CD4-positive, alpha-beta T cell (primary cell): Measurements from ENCODE around the gene PTGER3. TPM values are rescaled to one million over a fixed set of nuclear protein-coding genes. Genes with fewer than 3 reads are reported as not detected.
A peak's percentile ranks its signal among the peaks of the same experiment; 100 is the strongest.

Source experiments
- ATAC-seq: fragments of 200-7000 bp; cut with Tn5 transposase; one replicate; pipeline ENCODE4 v1.10.0; 2022; ENCODE audit warnings: mild to moderate bottlenecking; ENCODE audit not compliant: poor library complexity
- CTCF ChIA-PET: fragments of 350-600 bp; sonication (Branson Sonifier 250); formaldehyde crosslinking; loops from one replicate; lab custom pipeline; 2021; ENCODE audit warnings: antibody characterized with exemption, inconsistent platforms; lab: Charles Lee
- POLR2A ChIA-PET: fragments of 350-600 bp; sonication (Branson Sonifier 250); formaldehyde crosslinking; loops from one replicate; lab custom pipeline; 2021; ENCODE audit warnings: antibody characterized with exemption, inconsistent platforms; lab: Charles Lee
- DNase-seq, 14 experiments: peaks; one replicate each; pipeline ENCODE4 v3.0.0-alpha.2; 2013 to 2020; ENCODE audit warnings: mixed read lengths in 2 of 14
- H3K27ac ChIP-seq, 2 donors: one replicate each; pipeline versions ENCODE4 v1.5.1 to v1.7.0; 2013; ENCODE audit warnings: low read length in 2 of 2, low read depth in 1 of 2, mild to moderate bottlenecking in 1 of 2
- H3K27me3 ChIP-seq, 2 experiments: 1 replicate in 1 of 2; 2 replicates in 1 of 2; pipeline versions ENCODE4 v1.6.1 to v1.7.0; 2013; ENCODE audit warnings: low read length in 2 of 2, control low read depth in 1 of 2, mild to moderate bottlenecking in 1 of 2, moderate library complexity in 1 of 2; ENCODE audit not compliant: insufficient read depth in 2 of 2, control insufficient read depth in 1 of 2
- H3K36me3 ChIP-seq: one replicate; pipeline ENCODE4 v1.6.1; 2013; ENCODE audit warnings: low read length, control low read depth; ENCODE audit not compliant: insufficient read depth
- H3K4me1 ChIP-seq: one replicate; pipeline ENCODE4 v1.6.1; 2013; ENCODE audit warnings: low read length, control low read depth; ENCODE audit not compliant: insufficient read depth
- H3K4me3 ChIP-seq: one replicate; pipeline ENCODE4 v1.5.1; 2013; ENCODE audit warnings: mild to moderate bottlenecking, low read length, moderate library complexity
- H3K9me3 ChIP-seq, 2 experiments: 1 replicate in 1 of 2; 2 replicates in 1 of 2; pipeline versions ENCODE4 v1.6.1 to v1.7.0; 2013; ENCODE audit warnings: low read length in 2 of 2, mild to moderate bottlenecking in 2 of 2, control low read depth in 1 of 2, moderate library complexity in 1 of 2; ENCODE audit not compliant: control insufficient read depth in 1 of 2, insufficient read depth in 1 of 2
- H3K27ac Mint-ChIP-seq: one replicate; pipeline ENCODE4 v1.8.0; 2020; ENCODE audit warnings: mixed read lengths
- H3K27me3 Mint-ChIP-seq: one replicate; pipeline ENCODE4 v1.8.0; 2021; ENCODE audit warnings: mixed read lengths
- H3K36me3 Mint-ChIP-seq: one replicate; pipeline ENCODE4 v1.8.0; 2021; ENCODE audit warnings: low read depth, mixed read lengths
- H3K4me1 Mint-ChIP-seq: one replicate; pipeline ENCODE4 v1.8.0; 2021; ENCODE audit warnings: low read depth, mixed read lengths
- H3K4me3 Mint-ChIP-seq: one replicate; pipeline ENCODE4 v1.8.0; 2020; ENCODE audit warnings: mild to moderate bottlenecking, mixed read lengths
- H3K9me3 Mint-ChIP-seq: one replicate; pipeline ENCODE4 v1.8.0; 2020; ENCODE audit warnings: mixed read lengths
- CTCF ChIP-seq: fragments of 200-600 bp; IDR thresholded peaks from one replicate; pipeline ENCODE4 v1.8.0; 2022; ENCODE audit warnings: antibody characterized with exemption, mild to moderate bottlenecking
- intact Hi-C, 2 experiments: fragments of 100-400 bp; cut with DNase I in 1 of 2; cut with micrococcal nuclease in 1 of 2; formaldehyde crosslinking; loops; one replicate each; pipeline versions ENCODE4 v1.15.1 to v1.9.0; 2023 to 2025; cut with DNase I, micrococcal nuclease
- total RNA-seq, 174 experiments: library from RNA in 2 of 174; stranded (reverse) in 2 of 174; gene quantifications; one replicate each; pipeline ENCODE4 v1.2.3 and lab custom pipeline; 2021 to 2026

PTGER3 gene
- total RNA-seq, 2 experiments from 2014 or later, result not detected

- no peaks in the 10 kb centered on the region for H3K9me3 ChIP-seq
- DNase-seq (peak in 1 of 14 experiments; percentile 18), ATAC-seq (peak; percentile 33)
- intact Hi-C loops, result loop anchor here in 1 of 2 experiments (10.0 kb wide), 1 partner anchor 920 kb away; no protein-coding TSS in a partner anchor
- peaks cover 13% of the 10 kb centered on the region for H3K36me3 Mint-ChIP-seq
- H3K27ac Mint-ChIP-seq, result no peak overlapping the region
- H3K27me3 ChIP-seq, result peaks cover 0 to under 1% of the 10 kb centered on the region in 2 experiments
- no peak overlapping the region for H3K27ac ChIP-seq
- no peaks in the 10 kb centered on the region for H3K9me3 Mint-ChIP-seq
- no peaks in the 10 kb centered on the region for H3K4me1 ChIP-seq
- TF ChIP-seq CTCF, result no peak
- H3K4me1 Mint-ChIP-seq, result peaks cover 4% of the 10 kb centered on the region
- H3K4me3 Mint-ChIP-seq, result no peak overlapping the region
- ChIA-PET CTCF (no interaction called here), POLR2A (no interaction called here)
- H3K27me3 Mint-ChIP-seq, result peaks cover 4% of the 10 kb centered on the region
- H3K4me3 ChIP-seq, result no peak overlapping the region
- H3K36me3 ChIP-seq, result peaks cover 13% of the 10 kb centered on the region
Observed at GRCh38 chr1:71054281-71054731, 6.7 kb upstream of the PTGER3 start.

- peaks cover 10% of the 10 kb centered on the region for H3K36me3 ChIP-seq
- H3K4me1 Mint-ChIP-seq, result peaks cover 4% of the 10 kb centered on the region
- H3K27me3 Mint-ChIP-seq, result peaks cover 7% of the 10 kb centered on the region
- H3K27ac ChIP-seq, result no peak overlapping the region
- ChIA-PET CTCF (no interaction called here), POLR2A (interaction anchor here (1.0 kb wide), 1 partner anchor 27 kb away, joined by 4 read pairs; the partner anchor contains the start of gene ZRANB2)
- DNase-seq, result no peak
- no peak overlapping the region for H3K4me3 ChIP-seq
- peaks cover 0 to 6% of the 10 kb centered on the region in 2 experiments for H3K27me3 ChIP-seq
- peaks cover 7% of the 10 kb centered on the region for H3K36me3 Mint-ChIP-seq
- no peaks in the 10 kb centered on the region for H3K9me3 Mint-ChIP-seq
- H3K27ac Mint-ChIP-seq, result no peak overlapping the region
- H3K9me3 ChIP-seq, result no peaks in the 10 kb centered on the region
- intact Hi-C loops, result loop anchor here in 1 of 2 experiments (10.0 kb wide), 1 partner anchor 919 kb away; no protein-coding TSS in a partner anchor
- ATAC-seq, result no peak
- TF ChIP-seq CTCF, result no peak
- no peaks in the 10 kb centered on the region for H3K4me1 ChIP-seq
- no peak overlapping the region for H3K4me3 Mint-ChIP-seq
Observed at GRCh38 chr1:71053758-71054157, 6.1 kb upstream of the PTGER3 start.

GRCh38 chr1:71053146-71053545, 5.5 kb upstream of the PTGER3 start:
- TF ChIP-seq CTCF, result no peak
- no peaks in the 10 kb centered on the region for H3K9me3 Mint-ChIP-seq

More at GRCh38 chr1:71053146-71053545, 5.5 kb upstream of the PTGER3 start:
- Mint-ChIP-seq H3K27ac (no peak overlapping the region), H3K36me3 (peaks cover 4% of the 10 kb centered on the region), H3K4me1 (peaks cover 6% of the 10 kb centered on the region), H3K4me3 (no peak overlapping the region), H3K27me3 (peaks cover 13% of the 10 kb centered on the region)
- POLR2A ChIA-PET, result interaction anchor here (1.0 kb wide), 1 partner anchor 28 kb away, joined by 4 read pairs; the partner anchor contains the start of gene ZRANB2
- no peak overlapping the region for H3K27ac ChIP-seq
- H3K27me3 ChIP-seq, result peaks cover 2 to 12% of the 10 kb centered on the region in 2 experiments
- intact Hi-C loops, result loop anchor here in 1 of 2 experiments (10.0 kb wide), 1 partner anchor 918 kb away; no protein-coding TSS in a partner anchor
- H3K4me1 ChIP-seq, result peaks cover under 1% of the 10 kb centered on the region
- H3K36me3 ChIP-seq, result peaks cover 5% of the 10 kb centered on the region
- CTCF ChIA-PET, result no interaction called here
- ATAC-seq (no peak), DNase-seq (no peak)
- H3K4me3 ChIP-seq, result no peak overlapping the region
- no peaks in the 10 kb centered on the region for H3K9me3 ChIP-seq
